Neural cell (in vitro differentiated cells): ENCODE measurements around the gene FAM227B.

Experiments
- EP300 ChIP-seq: fragments of 450-650 bp; conservative IDR thresholded peaks from 2 replicates; pipeline ENCODE4 v1.6.1; 2014; ENCODE audit warnings: antibody characterized with exemption, mild to moderate bottlenecking, moderate library complexity; ENCODE audit not compliant: poor library complexity, severe bottlenecking
- EZH2 ChIP-seq: fragments of 200-600, 300-800 bp; shearing (Covaris generic), sonication (generic); IDR thresholded peaks from 2 replicates; pipeline ENCODE4 v1.6.1; 2014; ENCODE audit warnings: antibody characterized with exemption, low read length, borderline replicate concordance, mild to moderate bottlenecking; ENCODE audit not compliant: insufficient read depth, poor library complexity, severe bottlenecking
- MXI1 ChIP-seq: fragments of 450-650 bp; conservative IDR thresholded peaks from 2 replicates; pipeline ENCODE4 v1.6.1; 2014; ENCODE audit warnings: antibody characterized with exemption, mild to moderate bottlenecking; ENCODE audit not compliant: poor library complexity, severe bottlenecking
- POLR2AphosphoS5 ChIP-seq: IDR thresholded peaks from 2 replicates; pipeline ENCODE4 v1.6.1; 2012
- RAD21 ChIP-seq: fragments of 450-650 bp; conservative IDR thresholded peaks from 2 replicates; pipeline ENCODE4 v1.6.1; 2014; ENCODE audit warnings: antibody characterized with exemption, mild to moderate bottlenecking, moderate library complexity
- SMC3 ChIP-seq: fragments of 450-650 bp; conservative IDR thresholded peaks from 2 replicates; pipeline ENCODE4 v1.6.1; 2014; ENCODE audit warnings: antibody characterized with exemption, mild to moderate bottlenecking, moderate library complexity; ENCODE audit not compliant: poor library complexity
- TAF1 ChIP-seq: IDR thresholded peaks from 2 replicates; pipeline ENCODE4 v1.6.1; 2012; ENCODE audit warnings: low read depth
- TF ChIP-seq, protein P1 (sequence below): fragments of 450-650 bp; IDR thresholded peaks from 2 replicates; pipeline ENCODE4 v1.5.1; 2014; ENCODE audit warnings: antibody characterized with exemption, mild to moderate bottlenecking, moderate library complexity; ENCODE audit not compliant: poor library complexity, severe bottlenecking
- TF ChIP-seq, protein P2 (sequence below): IDR thresholded peaks from 2 replicates; pipeline ENCODE4 v1.6.1; 2012; ENCODE audit warnings: borderline replicate concordance

- TF ChIP-seq, protein P1, sequence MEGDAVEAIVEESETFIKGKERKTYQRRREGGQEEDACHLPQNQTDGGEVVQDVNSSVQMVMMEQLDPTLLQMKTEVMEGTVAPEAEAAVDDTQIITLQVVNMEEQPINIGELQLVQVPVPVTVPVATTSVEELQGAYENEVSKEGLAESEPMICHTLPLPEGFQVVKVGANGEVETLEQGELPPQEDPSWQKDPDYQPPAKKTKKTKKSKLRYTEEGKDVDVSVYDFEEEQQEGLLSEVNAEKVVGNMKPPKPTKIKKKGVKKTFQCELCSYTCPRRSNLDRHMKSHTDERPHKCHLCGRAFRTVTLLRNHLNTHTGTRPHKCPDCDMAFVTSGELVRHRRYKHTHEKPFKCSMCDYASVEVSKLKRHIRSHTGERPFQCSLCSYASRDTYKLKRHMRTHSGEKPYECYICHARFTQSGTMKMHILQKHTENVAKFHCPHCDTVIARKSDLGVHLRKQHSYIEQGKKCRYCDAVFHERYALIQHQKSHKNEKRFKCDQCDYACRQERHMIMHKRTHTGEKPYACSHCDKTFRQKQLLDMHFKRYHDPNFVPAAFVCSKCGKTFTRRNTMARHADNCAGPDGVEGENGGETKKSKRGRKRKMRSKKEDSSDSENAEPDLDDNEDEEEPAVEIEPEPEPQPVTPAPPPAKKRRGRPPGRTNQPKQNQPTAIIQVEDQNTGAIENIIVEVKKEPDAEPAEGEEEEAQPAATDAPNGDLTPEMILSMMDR: no peak
- TF ChIP-seq EZH2 (no peak), RAD21 (no peak), EP300 (no peak), MXI1 (no peak), POLR2AphosphoS5 (no peak), TAF1 (no peak), SMC3 (no peak)
- TF ChIP-seq, protein P2, sequence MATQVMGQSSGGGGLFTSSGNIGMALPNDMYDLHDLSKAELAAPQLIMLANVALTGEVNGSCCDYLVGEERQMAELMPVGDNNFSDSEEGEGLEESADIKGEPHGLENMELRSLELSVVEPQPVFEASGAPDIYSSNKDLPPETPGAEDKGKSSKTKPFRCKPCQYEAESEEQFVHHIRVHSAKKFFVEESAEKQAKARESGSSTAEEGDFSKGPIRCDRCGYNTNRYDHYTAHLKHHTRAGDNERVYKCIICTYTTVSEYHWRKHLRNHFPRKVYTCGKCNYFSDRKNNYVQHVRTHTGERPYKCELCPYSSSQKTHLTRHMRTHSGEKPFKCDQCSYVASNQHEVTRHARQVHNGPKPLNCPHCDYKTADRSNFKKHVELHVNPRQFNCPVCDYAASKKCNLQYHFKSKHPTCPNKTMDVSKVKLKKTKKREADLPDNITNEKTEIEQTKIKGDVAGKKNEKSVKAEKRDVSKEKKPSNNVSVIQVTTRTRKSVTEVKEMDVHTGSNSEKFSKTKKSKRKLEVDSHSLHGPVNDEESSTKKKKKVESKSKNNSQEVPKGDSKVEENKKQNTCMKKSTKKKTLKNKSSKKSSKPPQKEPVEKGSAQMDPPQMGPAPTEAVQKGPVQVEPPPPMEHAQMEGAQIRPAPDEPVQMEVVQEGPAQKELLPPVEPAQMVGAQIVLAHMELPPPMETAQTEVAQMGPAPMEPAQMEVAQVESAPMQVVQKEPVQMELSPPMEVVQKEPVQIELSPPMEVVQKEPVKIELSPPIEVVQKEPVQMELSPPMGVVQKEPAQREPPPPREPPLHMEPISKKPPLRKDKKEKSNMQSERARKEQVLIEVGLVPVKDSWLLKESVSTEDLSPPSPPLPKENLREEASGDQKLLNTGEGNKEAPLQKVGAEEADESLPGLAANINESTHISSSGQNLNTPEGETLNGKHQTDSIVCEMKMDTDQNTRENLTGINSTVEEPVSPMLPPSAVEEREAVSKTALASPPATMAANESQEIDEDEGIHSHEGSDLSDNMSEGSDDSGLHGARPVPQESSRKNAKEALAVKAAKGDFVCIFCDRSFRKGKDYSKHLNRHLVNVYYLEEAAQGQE: no peak
Measured at GRCh38 chr15:49645277-49645676, 24.7 kb upstream of the FAM227B start.
